Suppressor macrophage treated with lipopolysaccharide for 4 hours (primary cell): Measurements from ENCODE around the gene IRX5.

Source experiments
- DNase-seq: peaks from one replicate; pipeline ENCODE4 v3.0.0-alpha.2; 2020

The IRX5 gene

DNA sequence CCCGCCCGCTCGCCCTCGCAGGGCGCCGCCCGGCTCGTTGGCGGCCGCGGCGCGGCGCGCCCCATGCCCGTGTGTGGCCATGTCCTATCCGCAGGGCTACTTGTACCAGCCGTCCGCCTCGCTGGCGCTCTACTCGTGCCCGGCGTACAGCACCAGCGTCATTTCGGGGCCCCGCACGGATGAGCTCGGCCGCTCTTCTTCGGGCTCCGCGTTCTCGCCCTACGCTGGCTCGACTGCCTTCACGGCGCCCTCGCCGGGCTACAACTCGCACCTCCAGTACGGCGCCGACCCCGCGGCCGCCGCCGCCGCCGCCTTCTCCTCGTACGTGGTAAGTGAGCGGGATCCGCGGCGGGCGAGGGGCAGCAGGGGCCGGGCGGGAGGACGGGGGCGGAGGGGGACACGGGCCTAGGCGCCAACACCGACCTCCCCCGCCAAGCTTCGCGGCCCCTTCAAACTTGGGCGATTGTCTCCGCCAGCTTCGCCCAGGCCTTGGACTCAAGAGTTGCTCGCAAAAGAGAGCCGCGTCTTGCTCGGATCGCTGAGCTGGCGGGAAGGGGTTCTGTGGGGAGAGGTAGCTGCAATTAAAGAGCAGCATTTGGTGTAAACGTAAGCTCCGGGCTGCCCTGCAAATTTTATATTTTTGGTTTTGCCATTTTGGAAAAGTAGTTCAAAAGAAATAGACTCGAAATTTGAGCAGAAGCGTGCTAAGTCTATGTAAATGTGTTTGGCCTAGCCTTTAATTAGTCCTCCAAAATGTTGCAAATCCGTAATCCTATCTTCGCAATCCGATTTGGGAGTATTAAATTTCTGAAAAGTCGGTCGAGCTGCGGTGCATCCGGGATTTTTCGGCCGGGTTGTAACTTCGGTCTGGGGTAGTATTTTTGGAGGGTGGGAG lies 702 bp downstream of the IRX5 start:
- peak; percentile 30 for DNase-seq

DNA sequence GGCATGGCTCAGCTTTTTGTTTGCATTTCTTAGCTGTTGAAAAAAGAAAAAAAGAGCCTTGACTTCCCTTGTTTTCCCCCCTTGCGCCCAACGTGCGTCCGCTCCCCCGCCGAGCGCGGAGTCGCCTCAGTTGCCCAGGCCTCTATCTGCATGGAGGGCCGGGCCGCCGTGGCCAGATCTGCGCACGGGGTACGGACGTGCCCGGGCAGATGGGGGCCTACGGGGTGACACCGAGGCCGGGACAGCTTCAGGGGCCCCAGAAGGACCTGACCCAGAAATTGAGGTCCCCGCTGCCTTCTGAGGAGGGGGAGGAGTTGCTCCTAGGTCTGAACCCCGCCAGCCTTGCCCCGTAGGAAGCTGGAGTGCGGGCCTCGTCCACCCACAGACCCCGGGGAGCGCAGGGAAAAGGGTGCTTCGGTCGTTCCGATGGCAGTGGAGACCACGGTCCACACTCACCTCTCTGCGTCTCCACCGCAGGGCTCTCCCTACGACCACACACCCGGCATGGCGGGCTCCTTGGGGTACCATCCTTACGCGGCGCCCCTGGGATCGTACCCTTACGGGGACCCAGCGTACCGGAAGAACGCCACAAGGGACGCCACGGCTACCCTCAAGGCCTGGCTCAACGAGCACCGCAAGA lies 1.5 kb downstream of the IRX5 start:
- no peak for DNase-seq

DNA sequence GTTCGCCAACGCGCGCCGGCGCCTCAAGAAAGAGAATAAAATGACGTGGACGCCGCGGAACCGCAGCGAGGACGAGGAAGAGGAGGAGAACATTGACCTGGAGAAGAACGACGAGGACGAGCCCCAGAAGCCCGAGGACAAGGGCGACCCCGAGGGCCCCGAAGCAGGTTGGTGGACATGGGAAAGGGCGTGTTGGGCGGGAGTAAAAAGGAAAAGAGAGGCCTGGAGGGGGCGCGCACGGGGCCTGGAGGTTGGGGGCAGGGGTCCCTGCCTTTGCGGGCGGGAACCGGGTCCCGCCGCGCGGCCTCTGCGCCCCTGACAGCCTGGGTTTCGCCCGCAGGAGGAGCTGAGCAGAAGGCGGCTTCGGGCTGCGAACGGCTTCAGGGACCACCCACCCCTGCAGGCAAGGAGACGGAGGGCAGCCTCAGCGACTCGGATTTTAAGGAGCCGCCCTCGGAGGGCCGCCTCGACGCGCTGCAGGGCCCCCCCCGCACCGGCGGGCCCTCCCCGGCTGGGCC lies 2.1 kb downstream of the IRX5 start:
- DNase-seq = no peak

DNA sequence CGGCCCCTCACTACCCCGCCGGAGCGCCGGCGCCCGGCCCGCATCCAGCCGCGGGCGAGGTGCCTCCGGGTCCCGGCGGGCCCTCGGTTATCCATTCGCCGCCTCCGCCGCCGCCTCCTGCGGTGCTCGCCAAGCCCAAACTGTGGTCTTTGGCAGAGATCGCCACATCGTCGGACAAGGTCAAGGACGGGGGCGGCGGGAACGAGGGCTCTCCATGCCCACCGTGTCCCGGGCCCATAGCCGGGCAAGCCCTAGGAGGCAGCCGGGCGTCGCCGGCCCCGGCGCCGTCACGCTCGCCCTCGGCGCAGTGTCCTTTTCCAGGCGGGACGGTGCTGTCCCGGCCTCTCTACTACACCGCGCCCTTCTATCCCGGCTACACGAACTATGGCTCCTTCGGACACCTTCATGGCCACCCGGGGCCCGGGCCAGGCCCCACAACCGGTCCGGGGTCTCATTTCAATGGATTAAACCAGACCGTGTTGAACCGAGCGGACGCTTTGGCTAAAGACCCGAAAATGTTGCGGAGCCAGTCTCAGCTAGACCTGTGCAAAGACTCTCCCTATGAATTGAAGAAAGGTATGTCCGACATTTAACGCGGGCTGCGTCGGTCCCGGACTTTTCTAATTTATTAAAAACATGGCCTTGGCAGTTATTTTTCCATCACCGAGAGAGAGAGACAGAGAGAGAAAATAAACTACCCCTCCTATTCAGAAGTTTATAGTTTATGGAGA lies 2.8 kb downstream of the IRX5 start:
- no peak for DNase-seq

- no peak for DNase-seq
Observed at GRCh38 chr16:54934481-54935265, 4.0 kb downstream of the IRX5 start.

DNA sequence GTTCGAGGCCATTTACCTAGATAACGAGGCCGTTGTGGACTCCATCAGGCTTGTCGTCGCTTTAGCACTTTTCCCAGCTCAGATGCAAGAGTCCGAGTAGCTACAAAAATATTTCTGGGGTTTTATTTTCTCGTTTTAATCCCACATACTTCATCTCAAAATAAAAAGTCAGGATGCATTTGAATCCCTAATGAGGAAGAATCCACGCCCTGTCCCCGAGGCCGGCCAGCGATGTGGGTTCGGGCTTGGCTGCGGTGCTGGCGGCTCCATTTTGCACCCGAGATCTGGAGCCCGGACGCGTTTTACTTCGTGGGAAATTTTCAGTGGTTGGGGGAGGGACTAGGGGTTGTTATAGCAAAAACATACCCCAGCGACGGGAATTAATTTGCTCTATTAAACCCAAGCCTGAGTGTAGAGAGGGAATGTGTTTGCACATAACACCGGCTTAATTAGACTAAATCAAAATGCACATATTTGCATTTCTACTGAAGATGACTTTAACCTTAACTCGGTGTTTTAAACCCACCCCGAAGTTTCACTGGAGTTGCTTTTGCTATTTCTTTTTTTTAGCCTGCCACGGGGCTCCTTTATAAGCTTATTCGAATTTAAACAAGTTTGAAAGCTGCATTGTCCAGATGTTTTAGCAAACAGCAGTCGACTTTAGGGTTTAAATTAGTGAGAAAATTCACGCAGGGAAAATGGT lies 4.8 kb downstream of the IRX5 start:
- no peak for DNase-seq

DNA sequence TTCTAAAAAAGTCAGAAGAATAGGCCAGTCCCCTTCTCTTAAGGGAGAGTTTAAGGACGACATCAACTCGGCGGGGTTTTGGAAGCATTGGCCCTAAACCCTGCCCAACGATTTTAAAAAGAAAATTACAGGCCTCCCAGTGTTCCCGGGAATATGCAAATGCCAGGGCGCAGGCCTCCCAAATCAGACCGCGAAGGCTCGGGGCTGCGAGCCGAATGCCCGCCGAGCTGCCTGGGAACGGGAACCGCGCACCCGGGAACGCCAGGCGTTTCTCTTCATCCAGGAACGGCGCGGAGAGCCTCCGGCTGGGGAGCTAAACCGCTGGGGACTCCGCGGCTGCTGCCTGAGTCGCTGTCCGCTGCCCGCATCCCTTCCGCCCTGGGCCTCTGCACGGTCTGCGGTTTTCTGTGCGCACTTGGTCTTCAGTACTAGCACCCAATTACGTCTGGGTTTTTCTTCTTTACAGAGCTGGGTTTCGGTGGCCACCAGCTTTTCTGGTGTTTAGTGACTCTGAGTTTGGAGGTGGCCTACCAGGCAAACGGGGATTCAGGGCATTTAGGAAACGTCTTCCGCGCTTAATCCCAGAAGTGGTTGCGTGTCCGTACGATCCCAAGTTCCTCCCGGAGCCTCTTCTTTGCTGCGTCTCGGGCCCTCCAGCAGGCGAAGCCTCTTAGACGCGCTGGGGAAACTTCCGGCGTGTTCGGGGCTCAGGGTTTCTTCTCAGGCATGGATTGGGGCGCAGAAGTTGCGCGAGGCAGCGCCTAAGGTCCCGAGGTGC lies 5.7 kb downstream of the IRX5 start:
- DNase-seq = no peak

DNA sequence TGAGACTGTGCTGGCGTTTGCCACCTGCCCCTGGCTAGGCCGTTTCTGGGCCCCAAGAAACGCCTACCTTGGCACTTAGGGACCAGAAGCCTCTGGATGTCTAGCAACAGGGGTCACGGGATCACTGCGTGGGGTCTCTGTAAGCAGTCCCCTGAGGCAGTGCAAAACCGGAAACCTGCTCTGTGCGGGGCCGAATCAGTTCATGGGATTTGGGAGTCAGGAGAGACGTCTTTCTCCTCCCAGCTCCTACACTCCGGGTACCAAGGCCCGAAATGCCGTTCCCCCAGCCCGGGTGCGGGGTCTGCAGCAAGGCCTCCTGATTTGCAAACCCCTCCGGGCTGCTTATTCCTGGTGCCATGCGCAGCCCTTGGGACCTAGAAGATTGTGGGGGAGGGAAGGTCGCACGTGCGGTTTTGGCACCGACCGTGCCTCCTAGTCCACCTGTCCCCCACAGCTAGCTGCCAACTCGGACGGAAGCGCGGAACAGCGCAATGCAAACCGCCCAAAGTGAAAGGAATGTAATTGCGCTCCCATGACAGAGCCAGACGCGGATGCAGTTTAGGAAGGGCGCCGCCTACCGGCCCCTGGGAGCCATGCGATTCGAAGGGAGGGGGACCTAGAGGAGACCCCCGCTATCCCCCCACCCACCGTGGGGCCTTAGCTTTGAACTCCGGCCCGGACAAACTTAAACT lies 6.5 kb downstream of the IRX5 start:
- peak; percentile 32 for DNase-seq

- DNase-seq = no peak
Observed at GRCh38 chr16:54937671-54938211, 7.1 kb downstream of the IRX5 start.

- no peak for DNase-seq
Observed at GRCh38 chr16:54938212-54939028, 7.8 kb downstream of the IRX5 start.

GRCh38 chr16:54939029-54939346 lies 8.3 kb downstream of the IRX5 start:
- DNase-seq = no peak

- DNase-seq = no peak
Observed at GRCh38 chr16:54939510-54940278, 9.0 kb downstream of the IRX5 start.

- DNase-seq = no peak
Observed at GRCh38 chr16:54940279-54940604, 9.6 kb downstream of the IRX5 start.

DNA sequence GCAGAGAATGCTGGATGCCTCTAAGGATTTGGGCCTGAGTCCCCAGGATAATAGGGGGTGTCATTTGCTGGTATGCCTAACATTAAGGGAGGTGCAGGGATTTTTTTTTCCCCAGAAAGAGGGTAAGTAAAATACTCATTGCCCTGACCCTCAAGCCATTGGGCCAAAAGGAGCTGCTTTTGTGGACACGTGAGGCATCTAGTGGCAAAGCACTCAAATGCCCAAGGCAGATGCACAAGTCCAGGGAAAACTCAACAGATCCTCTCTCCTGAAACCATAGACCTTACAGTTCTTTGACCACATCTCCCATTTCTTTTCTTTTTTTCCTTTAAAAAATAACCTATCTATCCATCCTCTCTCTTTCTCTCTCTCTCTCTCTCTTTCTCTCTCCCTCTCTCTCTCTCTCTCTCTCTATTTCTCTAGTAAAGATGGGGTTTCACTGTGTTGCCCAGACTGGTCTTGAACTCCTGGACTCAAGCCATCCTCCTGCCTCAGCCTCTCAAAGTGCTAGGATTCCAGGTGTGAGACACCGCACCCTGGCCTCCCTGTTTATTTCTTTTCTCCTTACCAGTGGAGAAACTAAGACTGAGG lies 11.8 kb downstream of the IRX5 start:
- no peak for DNase-seq

GRCh38 chr16:54944002-54944401 lies 13.3 kb downstream of the IRX5 start:
- no peak for DNase-seq

DNA sequence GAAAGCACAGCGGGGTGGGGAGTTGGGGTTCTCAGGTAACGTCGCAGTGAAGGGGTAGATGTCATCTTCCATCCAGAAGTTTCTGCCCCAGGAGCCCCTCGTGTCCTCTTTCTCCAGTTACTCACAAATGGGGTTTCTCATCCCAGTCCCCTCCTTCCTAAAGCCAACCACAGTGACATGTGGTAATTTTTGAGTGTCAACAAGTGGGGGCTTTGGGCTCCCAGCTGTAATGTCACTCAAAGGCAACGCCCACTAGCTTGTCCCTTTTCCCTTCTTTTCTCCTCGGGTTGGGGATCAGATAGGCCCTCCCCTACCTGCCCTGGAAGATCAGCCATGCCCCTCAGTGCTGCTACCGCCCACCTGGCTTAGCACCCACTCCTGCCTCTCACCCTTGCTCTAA lies 14.4 kb downstream of the IRX5 start:
- DNase-seq = no peak

DNA sequence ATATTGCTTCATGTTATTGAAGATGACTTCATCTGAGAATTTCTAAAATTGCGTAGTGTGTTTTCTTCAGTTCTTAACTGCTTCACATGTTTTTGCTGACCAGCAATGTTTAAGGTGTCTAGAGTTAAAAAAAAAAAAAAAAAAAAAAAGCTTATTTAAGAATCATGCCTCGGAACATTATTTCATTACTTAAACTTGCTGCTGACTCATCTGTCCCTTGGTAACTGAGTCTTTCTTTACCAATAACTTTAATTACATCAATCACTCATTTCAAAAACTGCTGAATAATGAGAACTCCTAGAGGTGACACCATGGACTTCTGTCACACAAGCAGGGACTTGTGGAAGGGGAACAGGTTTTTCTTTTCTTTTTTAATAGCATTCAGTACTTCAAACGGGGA lies 16.2 kb downstream of the IRX5 start:
- DNase-seq = no peak

- no peak for DNase-seq
Observed at GRCh38 chr16:54947616-54948015, 17.0 kb downstream of the IRX5 start.

GRCh38 chr16:54952195-54952594 lies 21.5 kb downstream of the IRX5 start:
- DNase-seq = no peak
